Ovary (tissue), 3 donors: ENCODE data around the gene PON3.

Source experiments
- POLR2A ChIP-seq: fragments of 450-650 bp; IDR thresholded peaks from one replicate; pipeline ENCODE4 v1.6.1; 2017; ENCODE audit warnings: antibody characterized with exemption, mild to moderate bottlenecking, moderate library complexity
- TF ChIP-seq, protein P1 (sequence below), 3 donors: fragments of 450-650 bp in 2 of 3; fragments of 200-600 bp in 1 of 3; IDR thresholded peaks; one replicate each; pipeline versions ENCODE4 v1.5.1 to v1.8.0; 2016 to 2022; ENCODE audit warnings: antibody characterized with exemption in 3 of 3, mild to moderate bottlenecking in 1 of 3
- donor health status: DM: no; HTN: no; CAD: no.

DNA sequence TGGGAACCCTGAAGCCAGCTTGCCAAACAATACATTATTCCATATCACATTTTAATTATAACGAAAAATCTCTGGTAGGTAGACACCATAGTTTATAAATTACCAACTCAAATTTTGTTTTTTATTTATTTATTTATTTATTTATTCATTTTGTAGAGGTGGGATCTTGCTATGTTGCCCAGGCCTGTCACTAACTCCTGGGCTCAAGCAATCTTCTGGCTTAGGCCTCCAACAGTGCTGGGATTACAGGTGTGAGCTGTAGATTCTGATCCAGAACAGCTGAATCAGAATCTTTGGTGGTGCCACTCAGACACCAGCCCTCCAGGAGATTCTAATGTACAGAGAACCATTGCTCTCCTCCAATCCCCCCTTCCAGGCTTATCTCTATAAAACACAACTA, 37.0 kb upstream of the PON3 start:
- TF ChIP-seq, protein P1, sequence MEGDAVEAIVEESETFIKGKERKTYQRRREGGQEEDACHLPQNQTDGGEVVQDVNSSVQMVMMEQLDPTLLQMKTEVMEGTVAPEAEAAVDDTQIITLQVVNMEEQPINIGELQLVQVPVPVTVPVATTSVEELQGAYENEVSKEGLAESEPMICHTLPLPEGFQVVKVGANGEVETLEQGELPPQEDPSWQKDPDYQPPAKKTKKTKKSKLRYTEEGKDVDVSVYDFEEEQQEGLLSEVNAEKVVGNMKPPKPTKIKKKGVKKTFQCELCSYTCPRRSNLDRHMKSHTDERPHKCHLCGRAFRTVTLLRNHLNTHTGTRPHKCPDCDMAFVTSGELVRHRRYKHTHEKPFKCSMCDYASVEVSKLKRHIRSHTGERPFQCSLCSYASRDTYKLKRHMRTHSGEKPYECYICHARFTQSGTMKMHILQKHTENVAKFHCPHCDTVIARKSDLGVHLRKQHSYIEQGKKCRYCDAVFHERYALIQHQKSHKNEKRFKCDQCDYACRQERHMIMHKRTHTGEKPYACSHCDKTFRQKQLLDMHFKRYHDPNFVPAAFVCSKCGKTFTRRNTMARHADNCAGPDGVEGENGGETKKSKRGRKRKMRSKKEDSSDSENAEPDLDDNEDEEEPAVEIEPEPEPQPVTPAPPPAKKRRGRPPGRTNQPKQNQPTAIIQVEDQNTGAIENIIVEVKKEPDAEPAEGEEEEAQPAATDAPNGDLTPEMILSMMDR (IDR thresholded peaks at IDR 0.05) = no peak
- TF ChIP-seq POLR2A = no peak
